GM21390 (cell line): ENCODE measurements around the gene MMRN1.

Source experiments
- ATAC-seq: cut with Tn5 transposase; IDR thresholded peaks from one replicate; pipeline ENCODE4 v1.9.1; 2021; ENCODE audit not compliant: unreplicated experiment

The MMRN1 gene

GRCh38 chr4:89913623-89914022 is 19.0 kb downstream of the MMRN1 start:
- ATAC-seq, result no peak

GRCh38 chr4:89914609-89915550 is 20.2 kb downstream of the MMRN1 start:
- no peak for ATAC-seq

DNA sequence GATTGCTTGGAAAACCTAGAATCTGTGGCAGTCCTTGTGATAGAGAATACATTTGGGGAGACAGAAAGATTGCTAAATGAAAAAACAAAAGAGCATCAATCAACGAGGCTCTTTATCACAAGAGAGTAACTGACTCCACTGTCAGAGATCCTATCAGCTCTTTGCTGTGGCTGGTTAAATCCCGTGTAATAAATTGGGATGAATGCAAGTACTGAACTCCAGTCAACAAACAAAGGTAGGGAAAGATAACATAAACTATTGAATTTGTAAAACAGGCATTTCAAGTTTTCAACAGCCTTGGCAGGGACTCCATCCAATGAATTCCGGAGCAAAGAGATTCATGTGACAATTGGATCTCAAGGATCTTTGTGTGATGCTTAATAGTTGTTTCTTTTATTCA is 21.3 kb downstream of the MMRN1 start:
- ATAC-seq, result no peak

DNA sequence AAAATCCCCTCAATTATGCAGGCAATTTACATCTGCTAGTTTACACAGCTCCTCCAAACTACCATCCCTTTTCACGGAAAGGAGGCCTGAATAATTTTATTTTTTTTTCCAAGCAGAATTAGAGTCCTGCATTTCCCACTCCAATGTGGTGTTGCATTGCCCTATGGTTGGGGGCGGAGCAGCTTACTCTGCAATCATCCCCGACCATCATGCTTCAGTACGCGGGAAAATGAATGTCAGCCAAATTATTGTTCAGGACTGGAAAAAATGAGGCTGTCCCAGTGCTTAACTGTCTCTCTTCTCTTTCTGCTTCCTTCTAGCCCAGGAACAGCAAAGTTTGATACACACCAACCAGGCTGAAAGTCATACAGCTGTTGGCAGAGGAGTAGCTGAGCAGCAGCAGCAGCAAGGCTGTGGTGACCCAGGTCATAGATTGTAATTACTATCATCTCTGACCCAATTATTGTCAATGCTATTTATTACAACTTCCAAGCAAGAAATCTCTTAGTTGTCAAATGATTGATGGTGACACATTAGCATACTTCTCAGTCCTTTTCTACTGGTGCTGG is 28.3 kb downstream of the MMRN1 start:
- ATAC-seq, result no peak

GRCh38 chr4:89928838-89929237 is 34.2 kb downstream of the MMRN1 start:
- no peak for ATAC-seq

- peak; percentile 75 for ATAC-seq
Measured at GRCh38 chr4:89929425-89930159, 34.9 kb downstream of the MMRN1 start.

DNA sequence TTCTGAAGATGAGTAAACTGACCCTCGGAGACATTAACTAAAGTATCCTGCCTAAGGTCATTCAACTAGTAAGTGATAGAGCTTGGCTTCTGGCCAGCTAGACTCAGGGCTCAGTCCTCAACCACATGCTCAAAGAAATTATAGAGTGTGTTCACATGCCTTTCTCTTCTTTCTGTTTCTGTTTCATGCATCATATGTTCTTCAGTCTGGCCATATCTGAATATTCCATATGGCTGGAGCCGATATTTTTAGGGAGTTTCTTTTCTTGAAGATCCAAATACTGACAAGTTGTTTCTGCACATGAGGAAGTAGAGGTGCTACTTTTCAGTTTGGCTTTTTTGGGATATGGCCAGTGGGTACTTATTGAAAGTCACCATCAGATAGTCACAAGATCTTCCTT is 44.9 kb downstream of the MMRN1 start:
- no peak for ATAC-seq

- ATAC-seq, result no peak
Measured at GRCh38 chr4:89939994-89940393, 45.3 kb downstream of the MMRN1 start.

GRCh38 chr4:89942811-89943210 is 48.2 kb downstream of the MMRN1 start:
- no peak for ATAC-seq

GRCh38 chr4:89949782-89950387 is 55.2 kb downstream of the MMRN1 start:
- ATAC-seq, result no peak

- no peak for ATAC-seq
Measured at GRCh38 chr4:89952458-89952857, 57.8 kb downstream of the MMRN1 start.

GRCh38 chr4:89954906-89955695 is 60.4 kb downstream of the MMRN1 start:
- ATAC-seq, result no peak

GRCh38 chr4:89957046-89957926 is 62.6 kb downstream of the MMRN1 start:
- no peak for ATAC-seq

DNA sequence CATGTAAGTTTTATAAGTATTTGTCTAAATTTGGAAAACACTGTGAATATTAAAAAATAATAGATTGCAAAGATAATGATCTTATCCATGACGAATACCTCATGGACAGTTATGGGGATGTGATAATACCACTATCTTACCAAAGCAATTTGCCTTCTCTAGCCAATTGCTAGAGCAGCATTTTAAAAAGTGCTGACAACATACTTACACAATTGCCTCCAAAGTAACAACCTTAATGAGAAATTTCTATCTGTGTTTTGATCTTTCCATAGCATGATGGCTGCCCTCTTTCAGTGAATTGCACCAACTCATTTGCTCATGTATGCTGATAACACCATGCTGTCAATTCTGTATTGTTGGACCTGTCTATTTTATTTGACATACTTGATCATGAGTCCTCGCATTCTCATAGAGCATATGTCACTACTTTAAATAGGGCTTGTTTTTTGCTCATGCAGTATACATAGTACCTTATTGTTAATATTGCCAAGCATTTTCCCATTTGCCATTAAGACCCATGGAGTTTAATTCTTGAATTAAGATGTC is 87.2 kb downstream of the MMRN1 start:
- no peak for ATAC-seq

GRCh38 chr4:89988268-89988667 is 93.6 kb downstream of the MMRN1 start:
- ATAC-seq, result no peak

GRCh38 chr4:89992744-89993143 is 98.1 kb downstream of the MMRN1 start:
- no peak for ATAC-seq

DNA sequence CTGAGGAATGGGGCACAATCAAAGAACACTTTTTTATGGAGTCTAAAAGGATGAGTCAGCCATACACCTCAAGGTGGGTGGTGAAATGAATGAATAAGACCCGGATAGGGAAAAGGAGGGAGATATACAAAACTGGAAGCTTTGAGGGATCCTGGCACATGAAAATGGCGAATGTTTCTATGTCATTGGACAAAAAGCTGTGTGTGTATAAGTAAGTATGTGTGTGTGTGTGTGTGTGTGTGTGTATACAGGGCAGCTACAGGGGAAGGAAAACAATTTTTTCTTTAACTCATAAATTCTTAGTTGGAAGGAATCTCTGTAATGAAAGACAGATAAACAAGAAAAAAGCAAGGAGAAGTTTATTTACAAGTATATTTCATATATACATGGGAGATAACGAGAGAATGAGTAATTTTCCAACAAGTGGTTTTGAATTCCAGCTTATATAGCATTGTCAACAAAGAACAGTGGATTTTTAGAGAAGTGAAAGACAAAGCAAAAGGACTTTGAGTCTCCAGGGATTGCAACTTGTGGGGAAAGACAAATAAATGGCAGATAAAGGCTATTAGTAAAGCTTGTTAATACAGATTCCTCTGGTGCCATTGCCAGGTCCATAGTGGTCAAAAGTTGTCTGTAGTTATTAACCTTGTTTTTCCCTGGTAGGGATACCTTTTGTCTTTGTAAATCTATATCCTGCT is 99.7 kb downstream of the MMRN1 start:
- no peak for ATAC-seq

GRCh38 chr4:89995006-89995405 is 100.4 kb downstream of the MMRN1 start:
- no peak for ATAC-seq

- ATAC-seq, result no peak
Measured at GRCh38 chr4:89995814-89996213, 101.2 kb downstream of the MMRN1 start.
